Breast epithelium (tissue), 4 donors: ENCODE data around the gene HRH1. TPM values are rescaled to one million over a fixed set of nuclear protein-coding genes. Genes with fewer than 3 reads are reported as not detected.

Experiments
- DNase-seq, 2 donors: peaks; one replicate each; pipeline ENCODE4 v3.0.0-alpha.2; 2019; ENCODE audit warnings: low spot score in 2 of 2
- H3K27ac ChIP-seq, 2 donors: fragments of 200-600 bp; sonication (generic) in 1 of 2; one replicate each; pipeline ENCODE4 v1.5.1; 2016 to 2019; ENCODE audit warnings: mild to moderate bottlenecking in 1 of 2
- H3K27me3 ChIP-seq, 2 donors: fragments of 200-600 bp; sonication (generic) in 1 of 2; one replicate each; pipeline versions ENCODE4 v1.5.1 to v1.6.0; 2017 to 2019; ENCODE audit warnings: control low read depth in 1 of 2, mild to moderate bottlenecking in 1 of 2
- H3K36me3 ChIP-seq: fragments of 200-600 bp; one replicate; pipeline ENCODE4 v1.5.1; 2019
- H3K4me1 ChIP-seq, 2 donors: fragments of 200-600 bp; sonication (generic); one replicate each; pipeline ENCODE4 v1.5.1; 2016 to 2019; ENCODE audit warnings: control low read depth in 1 of 2
- H3K4me3 ChIP-seq, 3 donors: fragments of 200-600 bp; sonication (generic); 1 replicate in 2 of 3; 2 replicates in 1 of 3; pipeline ENCODE4 v1.5.1; 2016 to 2019; ENCODE audit warnings: mild to moderate bottlenecking in 3 of 3, moderate library complexity in 2 of 3
- H3K9me3 ChIP-seq, 2 donors: fragments of 200-600 bp; sonication (generic) in 1 of 2; one replicate each; pipeline ENCODE4 v1.5.1; 2016 to 2019; ENCODE audit warnings: control low read depth in 1 of 2
- POLR2A ChIP-seq: fragments of 450-650 bp; IDR thresholded peaks from one replicate; pipeline ENCODE4 v1.6.1; 2016; ENCODE audit warnings: antibody characterized with exemption, mild to moderate bottlenecking, moderate library complexity
- POLR2AphosphoS5 ChIP-seq, 3 donors: sonication (generic); formaldehyde crosslinking; IDR thresholded peaks; one replicate each; pipeline ENCODE4 v1.6.1; 2017; ENCODE audit warnings: antibody characterized with exemption in 3 of 3
- intact Hi-C: fragments of 100-400 bp; cut with DNase I; formaldehyde crosslinking; loops from one replicate; pipeline ENCODE4 v1.15.1; 2023; ENCODE audit warnings: low total_unique reads
- total RNA-seq, 3 donors: library from RNA; depleted of rRNA; stranded (reverse); fragments of >200 nt; gene quantifications; one replicate each; pipeline ENCODE4 v1.1.0, GENCODE V29; 2016
- TF ChIP-seq, protein P1 (sequence below), 3 donors: fragments of 450-650 bp; IDR thresholded peaks; one replicate each; pipeline ENCODE4 v1.5.1; 2016 to 2017; ENCODE audit warnings: antibody characterized with exemption in 3 of 3, mild to moderate bottlenecking in 3 of 3, moderate library complexity in 3 of 3

Gene HRH1
- total RNA-seq, 3 donors from 2014 or later: 3.8 to 4.2 (median 3.9) TPM

DNA sequence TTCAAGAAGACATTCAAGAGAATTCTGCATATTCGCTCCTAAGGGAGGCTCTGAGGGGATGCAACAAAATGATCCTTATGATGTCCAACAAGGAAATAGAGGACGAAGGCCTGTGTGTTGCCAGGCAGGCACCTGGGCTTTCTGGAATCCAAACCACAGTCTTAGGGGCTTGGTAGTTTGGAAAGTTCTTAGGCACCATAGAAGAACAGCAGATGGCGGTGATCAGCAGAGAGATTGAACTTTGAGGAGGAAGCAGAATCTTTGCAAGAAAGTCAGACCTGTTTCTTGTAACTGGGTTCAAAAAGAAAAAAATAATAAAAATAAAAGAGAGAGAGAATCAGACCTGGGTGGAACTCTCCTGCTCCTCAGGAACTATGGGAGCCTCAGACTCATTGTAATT is 106.2 kb downstream of the HRH1 start:
- TF ChIP-seq POLR2A: no peak
- TF ChIP-seq, protein P1, sequence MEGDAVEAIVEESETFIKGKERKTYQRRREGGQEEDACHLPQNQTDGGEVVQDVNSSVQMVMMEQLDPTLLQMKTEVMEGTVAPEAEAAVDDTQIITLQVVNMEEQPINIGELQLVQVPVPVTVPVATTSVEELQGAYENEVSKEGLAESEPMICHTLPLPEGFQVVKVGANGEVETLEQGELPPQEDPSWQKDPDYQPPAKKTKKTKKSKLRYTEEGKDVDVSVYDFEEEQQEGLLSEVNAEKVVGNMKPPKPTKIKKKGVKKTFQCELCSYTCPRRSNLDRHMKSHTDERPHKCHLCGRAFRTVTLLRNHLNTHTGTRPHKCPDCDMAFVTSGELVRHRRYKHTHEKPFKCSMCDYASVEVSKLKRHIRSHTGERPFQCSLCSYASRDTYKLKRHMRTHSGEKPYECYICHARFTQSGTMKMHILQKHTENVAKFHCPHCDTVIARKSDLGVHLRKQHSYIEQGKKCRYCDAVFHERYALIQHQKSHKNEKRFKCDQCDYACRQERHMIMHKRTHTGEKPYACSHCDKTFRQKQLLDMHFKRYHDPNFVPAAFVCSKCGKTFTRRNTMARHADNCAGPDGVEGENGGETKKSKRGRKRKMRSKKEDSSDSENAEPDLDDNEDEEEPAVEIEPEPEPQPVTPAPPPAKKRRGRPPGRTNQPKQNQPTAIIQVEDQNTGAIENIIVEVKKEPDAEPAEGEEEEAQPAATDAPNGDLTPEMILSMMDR (IDR thresholded peaks at IDR 0.05): no peak
- TF ChIP-seq POLR2AphosphoS5 (IDR thresholded peaks at IDR 0.05): no peak
- Histone ChIP-seq H3K27me3 (no peaks in the 10 kb centered on the region), H3K9me3 (no peaks in the 10 kb centered on the region), H3K4me3 (no peak overlapping the region), H3K27ac (no peak overlapping the region), H3K36me3 (no peaks in the 10 kb centered on the region), H3K4me1 (no peaks in the 10 kb centered on the region)
- intact Hi-C loops: no loop called here
- DNase-seq: no peak

DNA sequence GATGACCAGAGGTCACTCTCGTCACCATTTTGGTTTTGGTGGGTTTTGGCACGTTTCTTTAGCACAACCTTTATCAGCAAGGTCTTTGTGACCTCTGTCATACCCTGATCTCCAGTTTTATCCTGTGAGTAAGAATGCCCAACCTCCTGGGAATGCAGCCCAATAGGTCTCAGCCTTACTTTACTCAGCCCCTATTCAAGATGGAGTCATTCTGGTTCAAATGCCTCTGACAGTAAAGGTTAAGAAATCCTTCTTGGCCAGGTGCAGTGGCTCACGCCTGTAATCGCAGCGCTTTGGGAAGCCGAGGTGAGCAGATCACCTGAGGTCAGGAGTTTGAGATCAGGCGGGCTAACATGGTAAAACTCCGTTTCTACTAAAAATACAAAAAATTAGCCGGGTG is 114.7 kb downstream of the HRH1 start:
- DNase-seq: no peak
- no peak for TF ChIP-seq POLR2AphosphoS5 (IDR thresholded peaks at IDR 0.05)
- no peak for TF ChIP-seq POLR2A
- TF ChIP-seq, protein P1 (IDR thresholded peaks at IDR 0.05): no peak
- intact Hi-C loops: no loop called here
- Histone ChIP-seq H3K4me3 (no peak overlapping the region), H3K36me3 (no peaks in the 10 kb centered on the region), H3K27ac (no peak overlapping the region), H3K4me1 (peaks cover 7 to 9% of the 10 kb centered on the region in 2 donors), H3K9me3 (no peaks in the 10 kb centered on the region), H3K27me3 (no peaks in the 10 kb centered on the region)

DNA sequence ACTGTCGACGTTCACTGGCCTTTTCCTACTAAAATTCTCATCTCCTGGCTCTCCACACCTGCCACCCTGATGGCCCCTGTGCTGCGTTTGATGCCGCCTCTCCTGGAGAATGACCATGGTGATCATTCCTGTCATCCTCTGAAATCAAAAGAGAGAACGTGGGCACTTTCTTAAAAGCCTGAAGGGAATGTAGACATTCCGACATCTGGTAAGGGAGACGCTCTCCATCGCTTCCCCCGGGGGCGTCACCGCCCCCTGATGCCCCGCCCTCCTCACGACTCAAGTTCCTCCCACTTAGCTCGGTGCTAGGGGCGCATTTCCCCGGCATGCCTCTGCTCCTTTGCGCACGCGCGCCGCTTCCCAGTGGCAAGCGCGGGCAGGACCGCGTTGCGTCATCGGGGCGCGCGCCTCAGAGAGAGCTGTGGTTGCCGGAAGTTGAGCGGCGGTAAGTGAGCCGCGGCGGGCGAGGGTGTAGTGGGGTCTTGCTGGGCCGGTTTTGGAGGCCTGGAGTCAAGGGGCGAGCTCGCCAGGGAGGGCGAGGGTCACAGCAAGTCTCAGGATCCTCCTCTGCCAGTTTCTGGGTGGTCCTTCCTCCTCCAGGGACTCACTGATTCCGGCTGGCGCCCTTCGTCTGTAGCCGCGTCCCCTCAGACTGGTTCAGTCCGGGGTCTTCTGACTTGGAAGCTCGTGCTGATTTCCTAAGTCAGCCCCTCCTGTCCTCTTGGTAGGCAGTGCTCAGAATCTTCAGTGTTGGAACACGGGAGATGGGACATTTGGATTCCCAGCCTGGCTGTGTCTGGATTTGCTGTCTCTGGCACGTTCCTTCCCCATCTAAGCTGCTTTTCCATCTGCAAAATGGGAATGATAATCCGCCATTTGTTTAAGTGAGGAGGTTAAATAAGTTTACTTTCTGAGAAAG is 118.0 kb downstream of the HRH1 start, which contains the start of gene ATG7:
ATG7 (plus strand) TSS at position 412 of the 919 bp plus-strand sequence. CDS start 26,299 bp downstream, outside the sequence.
- Histone ChIP-seq H3K4me3 (peak within 1 kb of the TSS; percentile 68 to 88 (median 77)), H3K27me3 (no peaks in the 10 kb centered on the region), H3K4me1 (peaks cover 7 to 10% of the 10 kb centered on the region in 2 donors), H3K9me3 (no peaks in the 10 kb centered on the region), H3K36me3 (no peaks in the 10 kb centered on the region), H3K27ac (peak within 1 kb of the TSS; percentile 92)
- intact Hi-C loops: no loop called here
- peak; percentile 95 for DNase-seq
- TF ChIP-seq POLR2A (peak; percentile 90), POLR2AphosphoS5 (IDR thresholded peaks at IDR 0.05) (peak; percentile 92 to 96 (median 95))
- TF ChIP-seq, protein P1 (IDR thresholded peaks at IDR 0.05): no peak

DNA sequence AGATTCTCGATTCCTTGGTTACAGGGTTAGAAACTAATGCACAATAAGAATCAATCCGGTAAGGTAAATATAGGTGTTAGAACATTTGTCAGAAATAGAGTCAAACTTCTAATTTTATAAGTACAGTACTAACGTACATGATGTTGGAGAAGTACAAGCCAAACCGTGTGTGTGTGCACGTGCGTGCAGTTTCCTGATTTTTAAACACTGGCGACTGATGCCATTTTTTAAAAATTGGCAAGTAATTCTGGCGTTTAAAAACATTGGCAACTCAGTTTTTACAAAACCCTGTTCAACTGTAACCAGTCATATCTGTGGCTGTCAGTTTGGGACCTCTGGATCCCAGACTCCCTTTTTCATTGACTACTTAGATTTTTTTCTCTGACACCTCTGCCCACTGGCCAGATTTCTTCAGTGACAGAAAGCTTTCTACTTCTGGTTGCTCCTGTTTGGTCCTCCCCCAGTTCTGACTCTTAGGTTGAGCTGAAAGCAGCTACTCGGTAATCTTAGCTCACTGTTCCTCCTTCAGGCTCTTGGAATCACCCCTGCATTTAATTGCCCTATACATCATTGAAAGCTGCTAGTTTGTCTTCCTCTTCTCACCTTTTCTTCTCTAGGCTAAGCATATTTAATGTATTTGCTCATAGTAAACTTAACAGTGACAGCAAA is 118.7 kb downstream of the HRH1 start:
- peaks cover 7 to 10% of the 10 kb centered on the region in 2 donors for H3K4me1 ChIP-seq
- no peaks in the 10 kb centered on the region for H3K27me3 ChIP-seq
- H3K27ac ChIP-seq: peak overlapping the region; percentile 92
- no peaks in the 10 kb centered on the region for H3K36me3 ChIP-seq
- peak overlapping the region; percentile 68 to 88 (median 77) for H3K4me3 ChIP-seq
- H3K9me3 ChIP-seq: no peaks in the 10 kb centered on the region
- intact Hi-C loops: no loop called here
- no peak for DNase-seq
- TF ChIP-seq, protein P1 (IDR thresholded peaks at IDR 0.05): no peak
- TF ChIP-seq POLR2A (no peak), POLR2AphosphoS5 (IDR thresholded peaks at IDR 0.05) (no peak)

DNA sequence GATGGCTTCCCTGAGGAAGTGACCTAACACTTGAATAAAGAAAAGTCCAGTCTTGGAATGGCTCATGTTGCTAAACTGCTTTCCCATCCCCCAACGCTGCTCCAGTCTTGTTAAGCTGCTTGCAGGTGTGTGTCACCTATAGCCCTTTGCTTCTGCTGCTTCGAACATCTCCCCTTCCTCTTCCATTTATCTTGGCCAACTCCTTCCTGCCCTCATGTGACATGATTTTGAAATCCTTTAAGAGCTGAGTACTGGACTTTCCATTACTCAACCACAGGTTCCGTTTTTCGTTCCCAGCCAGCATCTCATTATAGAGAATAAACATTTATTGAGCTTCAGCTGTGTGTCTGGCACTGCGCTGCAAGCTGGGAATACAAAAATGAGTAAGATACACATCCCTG is 119.6 kb downstream of the HRH1 start:
- Histone ChIP-seq H3K27me3 (no peaks in the 10 kb centered on the region), H3K4me3 (peak overlapping the region in 2 of 3 donors; percentile 68 to 88), H3K36me3 (no peaks in the 10 kb centered on the region), H3K27ac (no peak overlapping the region), H3K4me1 (peaks cover 7 to 10% of the 10 kb centered on the region in 2 donors), H3K9me3 (no peaks in the 10 kb centered on the region)
- TF ChIP-seq POLR2A: no peak
- TF ChIP-seq, protein P1 (IDR thresholded peaks at IDR 0.05): no peak
- no peak for TF ChIP-seq POLR2AphosphoS5 (IDR thresholded peaks at IDR 0.05)
- DNase-seq: no peak
- intact Hi-C loops: no loop called here
